ENCODE results near the gene PDE4B. TPM values are rescaled to one million over a fixed set of nuclear protein-coding genes. Genes with fewer than 3 reads are reported as not detected.

PDE4B gene
- total RNA-seq, 1 donor = 26.9 TPM

DNA sequence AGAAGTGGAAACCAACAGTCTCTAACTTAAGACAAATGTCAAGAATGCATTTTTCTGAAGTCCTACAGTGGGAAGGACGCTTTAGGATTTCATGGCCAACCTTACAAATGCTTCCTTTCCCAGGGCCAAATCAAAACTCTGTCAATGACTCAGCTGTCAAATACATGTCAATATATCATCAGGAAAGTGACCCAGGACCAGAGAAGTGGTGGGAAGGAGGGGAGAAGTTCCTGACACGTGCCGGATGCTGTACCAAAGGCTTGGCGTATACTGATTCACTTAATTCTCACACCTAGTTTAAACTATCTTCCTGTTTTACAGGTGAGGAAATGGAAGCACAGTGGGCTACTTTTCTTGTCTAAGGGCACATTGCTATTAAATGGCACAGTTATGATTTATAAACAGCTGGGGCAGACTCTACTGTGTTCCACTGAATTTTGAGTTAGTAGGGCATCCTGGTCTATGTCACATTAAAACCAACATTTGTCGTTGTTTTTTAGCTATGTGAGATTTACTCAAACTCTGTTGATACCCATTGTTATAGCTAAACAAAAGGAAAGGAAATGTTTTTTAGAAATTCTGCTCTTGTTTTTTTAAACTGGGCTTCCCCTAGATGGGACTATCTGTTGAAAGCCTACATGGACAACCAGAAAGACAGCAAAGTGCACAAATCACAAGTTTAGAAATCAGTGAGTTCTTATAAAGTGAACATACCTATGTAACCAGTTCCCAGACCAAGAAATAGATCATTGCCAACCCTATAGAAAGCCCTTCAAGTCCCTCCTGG lies 533.1 kb downstream of the PDE4B start:
- DNase-seq (ENCODE audit: low read depth in 2 of 3, low spot score in 2 of 3) = no peak

DNA sequence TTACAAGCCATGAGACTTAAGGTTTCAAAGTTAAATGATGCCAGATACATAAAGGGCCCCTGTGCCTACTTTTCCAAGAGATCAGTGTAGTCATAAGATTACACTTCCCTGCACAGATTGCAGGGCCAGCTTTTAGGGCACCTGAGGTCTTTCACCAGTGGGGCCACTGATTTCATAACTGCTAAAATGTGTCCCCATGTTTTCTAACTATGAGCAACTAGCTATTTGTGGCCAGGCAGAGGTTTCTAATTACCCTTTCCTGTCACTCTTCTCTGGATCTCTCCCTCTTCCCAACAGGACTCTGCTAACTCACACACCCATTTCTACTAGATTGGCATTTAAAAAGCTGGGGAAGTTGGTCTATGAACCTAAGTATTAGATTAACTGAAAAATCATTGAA lies 534.2 kb downstream of the PDE4B start:
- no peak for DNase-seq (ENCODE audit: low read depth in 2 of 3, low spot score in 2 of 3)

DNA sequence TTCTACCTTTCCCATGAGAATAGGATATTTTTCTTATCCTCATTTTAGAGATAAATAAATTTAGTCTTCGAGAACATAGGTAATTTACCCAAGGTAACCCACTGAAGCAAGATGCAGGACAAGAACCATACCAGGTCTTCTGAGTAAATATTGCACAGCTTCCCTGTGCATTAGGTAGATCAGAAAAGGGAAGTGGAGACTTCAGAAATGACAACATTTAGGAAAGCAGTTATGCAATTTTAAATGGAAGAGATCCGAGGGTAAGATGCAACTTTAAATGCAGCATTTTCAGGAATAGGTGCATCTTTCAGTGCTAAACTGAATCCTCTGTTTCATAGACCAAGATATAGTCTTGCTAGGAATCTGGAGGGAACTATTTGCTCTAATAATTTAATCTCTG lies 534.9 kb downstream of the PDE4B start:
- no peak for DNase-seq (ENCODE audit: low read depth in 2 of 3, low spot score in 2 of 3)

DNA sequence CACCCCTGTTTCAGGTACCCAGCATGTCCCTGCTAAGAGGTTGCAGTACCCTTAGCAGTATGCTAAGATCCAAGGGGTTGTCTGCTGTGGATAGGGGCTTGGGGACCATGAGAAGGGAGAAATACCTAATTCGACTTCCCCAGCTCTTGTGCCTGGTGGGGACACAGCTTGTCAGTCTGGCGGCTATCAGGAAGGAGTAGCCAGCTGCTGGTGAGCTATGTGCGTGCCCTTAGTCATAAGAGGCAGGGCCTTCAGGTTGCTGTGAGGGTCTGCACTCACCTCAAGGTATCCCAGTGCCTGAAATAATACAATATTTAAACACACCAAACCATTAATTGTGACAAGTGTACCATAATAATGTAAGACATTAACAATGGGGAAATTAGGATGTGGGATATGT lies 536.2 kb downstream of the PDE4B start:
- no peak for DNase-seq (ENCODE audit: low read depth in 2 of 3, low spot score in 2 of 3)

DNA sequence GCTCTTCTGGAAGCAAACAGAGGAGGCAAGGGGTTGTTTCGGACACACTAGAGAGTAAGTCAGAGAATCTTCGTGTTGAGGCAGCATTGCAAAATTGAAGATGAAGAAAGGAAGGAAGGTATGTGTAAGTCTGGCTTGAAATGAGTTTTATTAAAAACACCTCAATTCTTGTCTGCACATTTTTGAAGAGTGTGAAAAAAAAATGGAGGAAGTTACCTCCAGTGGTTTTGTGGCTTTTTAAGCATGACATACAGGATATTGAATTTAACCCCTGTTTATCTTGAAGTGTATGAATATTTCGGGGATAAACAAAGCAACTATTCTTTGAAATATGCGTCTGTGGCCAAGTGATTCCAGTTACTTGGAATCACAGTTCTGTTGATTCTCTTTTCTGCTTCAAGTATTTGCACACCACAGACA lies 538.0 kb downstream of the PDE4B start:
- DNase-seq (ENCODE audit: low read depth in 2 of 3, low spot score in 2 of 3) = peak in 2 of 3 donors; percentile 61 to 80

DNA sequence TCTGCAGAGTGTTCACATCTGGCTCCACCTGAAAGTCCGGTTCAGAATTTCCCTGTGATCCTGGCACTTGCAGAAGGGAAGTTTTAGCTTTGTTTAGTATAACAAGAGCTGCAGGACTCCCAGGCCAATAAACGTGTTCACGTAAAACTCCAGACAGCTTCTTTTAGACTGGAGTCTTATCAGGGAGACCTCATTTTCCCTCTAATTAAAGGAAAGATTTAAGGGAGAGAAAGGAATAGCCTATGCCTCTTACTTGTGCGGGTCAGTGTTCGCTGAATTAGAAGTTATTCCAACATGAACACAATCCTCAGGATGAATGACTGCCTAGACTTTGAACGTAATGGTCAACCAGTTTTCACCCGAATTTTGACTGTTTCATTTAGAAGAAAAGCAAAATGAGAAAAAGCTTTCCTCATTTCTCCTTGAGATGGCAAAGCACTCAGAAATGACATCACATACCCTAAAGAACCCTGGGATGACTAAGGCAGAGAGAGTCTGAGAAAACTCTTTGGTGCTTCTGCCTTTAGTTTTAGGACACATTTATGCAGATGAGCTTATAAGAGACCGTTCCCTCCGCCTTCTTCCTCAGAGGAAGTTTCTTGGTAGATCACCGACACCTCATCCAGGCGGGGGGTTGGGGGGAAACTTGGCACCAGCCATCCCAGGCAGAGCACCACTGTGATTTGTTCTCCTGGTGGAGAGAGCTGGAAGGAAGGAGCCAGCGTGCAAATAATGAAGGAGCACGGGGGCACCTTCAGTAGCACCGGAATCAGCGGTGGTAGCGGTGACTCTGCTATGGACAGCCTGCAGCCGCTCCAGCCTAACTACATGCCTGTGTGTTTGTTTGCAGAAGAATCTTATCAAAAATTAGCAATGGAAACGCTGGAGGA lies 539.2 kb downstream of the PDE4B start:
- peak in 2 of 3 donors; percentile 50 to 57 for DNase-seq (ENCODE audit: low read depth in 2 of 3, low spot score in 2 of 3)

DNA sequence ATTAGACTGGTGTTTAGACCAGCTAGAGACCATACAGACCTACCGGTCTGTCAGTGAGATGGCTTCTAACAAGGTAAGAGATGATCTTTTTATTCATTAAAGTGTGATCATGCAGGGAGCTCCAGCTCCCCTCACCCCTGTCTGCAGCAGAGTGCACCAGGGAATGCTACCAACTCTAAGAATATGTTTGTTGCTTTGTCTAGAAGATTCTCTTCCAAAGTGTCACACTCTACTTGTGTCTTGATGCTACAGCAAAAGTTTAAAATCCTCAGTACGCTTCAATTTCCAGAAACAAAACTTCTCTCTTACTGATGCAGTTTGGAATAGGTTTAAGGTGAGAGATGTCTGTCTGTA lies 539.8 kb downstream of the PDE4B start:
- DNase-seq (ENCODE audit: low read depth in 2 of 3, low spot score in 2 of 3) = no peak

DNA sequence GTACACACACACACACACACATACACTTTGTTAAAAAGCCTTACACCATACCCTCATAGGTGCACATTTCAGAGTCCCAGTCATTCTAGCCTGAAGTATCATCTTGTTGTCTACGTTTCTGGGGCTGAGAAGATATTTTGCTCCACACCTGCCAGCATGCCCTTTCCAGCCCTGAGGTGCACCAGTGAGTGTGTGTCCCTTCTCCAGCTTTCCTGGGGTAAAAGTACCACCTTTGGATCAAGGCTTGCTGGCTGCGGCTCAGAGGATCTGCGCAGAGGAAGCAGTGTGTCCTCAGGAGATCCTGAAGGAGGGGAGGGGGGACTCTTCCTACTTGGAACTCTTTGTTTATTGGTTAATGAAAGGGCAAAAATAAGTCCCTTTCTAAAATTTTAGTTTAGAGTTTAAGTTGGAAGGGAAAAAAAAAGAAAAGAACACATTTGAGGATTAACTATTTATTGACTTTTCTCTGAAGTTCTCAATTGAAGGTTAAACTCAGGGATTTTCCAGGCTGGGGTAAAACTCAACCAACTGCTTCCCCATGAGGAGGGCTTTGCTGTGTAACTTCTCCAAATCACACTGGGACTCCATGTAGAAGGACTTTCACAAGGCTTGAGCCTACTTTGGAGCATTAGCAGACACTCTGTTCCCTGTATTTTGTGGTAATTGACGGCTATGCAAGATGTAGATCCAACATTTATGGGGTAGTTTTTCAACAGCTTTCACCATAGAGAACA lies 540.9 kb downstream of the PDE4B start:
- no peak for DNase-seq (ENCODE audit: low read depth in 2 of 3, low spot score in 2 of 3)

DNA sequence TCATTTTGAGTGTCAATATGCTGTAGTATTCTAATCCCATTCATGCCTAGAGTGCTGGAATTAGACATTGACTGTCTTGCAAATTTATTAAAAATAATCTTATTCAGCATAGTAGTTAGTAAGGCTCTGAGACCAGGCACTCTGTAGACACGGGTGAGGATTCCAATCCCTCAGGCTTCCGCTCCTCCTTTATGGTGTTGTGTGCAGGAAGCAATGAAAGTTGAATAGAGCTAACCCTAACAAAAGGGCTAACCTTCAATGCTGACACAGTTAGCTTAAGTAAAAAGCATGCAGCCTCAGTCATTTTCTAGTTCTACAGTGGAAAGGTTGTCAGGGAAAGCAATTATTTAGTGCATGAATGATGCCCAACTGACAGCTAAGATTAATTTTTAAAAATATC lies 541.6 kb downstream of the PDE4B start:
- DNase-seq (ENCODE audit: low read depth in 2 of 3, low spot score in 2 of 3) = no peak

DNA sequence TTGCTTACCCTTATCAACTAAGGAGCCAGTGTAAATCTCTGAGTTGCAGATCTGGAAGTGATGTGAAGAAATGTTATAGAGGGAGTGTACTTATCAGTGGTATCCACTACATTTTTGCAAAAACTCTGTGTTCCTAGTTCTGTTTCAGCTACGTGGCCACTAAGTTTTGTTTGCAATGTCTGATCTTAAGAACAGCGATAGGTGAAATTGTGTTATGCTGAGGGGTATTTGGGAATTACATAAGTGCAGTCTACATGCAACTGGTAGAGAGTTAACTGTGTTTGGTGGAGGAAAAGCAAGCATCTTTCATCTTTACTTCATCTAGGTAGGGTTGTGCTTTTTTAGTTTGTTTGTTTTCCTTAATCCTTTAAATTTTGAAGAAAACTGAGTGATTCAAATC lies 542.4 kb downstream of the PDE4B start:
- no peak for DNase-seq (ENCODE audit: low read depth in 2 of 3, low spot score in 2 of 3)

DNA sequence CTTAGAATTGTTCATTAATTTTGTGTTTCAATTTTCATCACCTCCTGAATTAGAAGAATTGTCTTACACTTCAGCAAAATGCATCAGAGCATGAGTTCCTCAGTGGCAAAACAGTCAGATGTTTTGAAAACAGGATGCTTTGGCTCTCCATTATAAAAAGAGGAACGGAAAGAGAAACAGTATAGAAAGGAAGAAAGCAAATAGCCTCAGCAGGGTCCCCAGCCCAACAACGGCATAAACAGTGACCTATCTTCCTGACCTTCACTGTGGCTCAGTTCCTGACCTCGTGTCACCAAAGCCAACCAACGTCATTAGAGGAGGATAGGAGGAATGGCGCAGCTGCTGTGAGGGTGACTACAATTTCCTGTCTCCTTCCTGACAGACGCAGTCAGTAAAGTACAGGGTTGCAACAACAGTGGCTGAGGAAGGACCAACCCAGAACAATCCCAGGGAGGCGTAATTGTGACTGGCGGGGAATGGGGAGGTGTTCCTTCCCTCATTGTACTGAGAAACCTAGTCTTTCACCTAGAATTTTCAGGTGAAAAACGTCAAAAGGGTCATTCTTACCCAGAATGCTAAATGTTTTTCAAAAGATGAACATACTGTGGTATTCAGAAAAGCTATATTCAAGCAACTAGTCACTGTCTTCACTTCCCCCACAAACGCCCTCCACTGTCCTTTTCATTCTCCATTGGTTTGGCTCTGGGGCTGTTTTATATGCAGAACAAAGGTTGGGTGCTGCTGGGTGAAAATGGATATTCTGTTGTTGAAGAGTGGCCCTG lies 543.4 kb downstream of the PDE4B start:
- peak; percentile 68 to 96 (median 94) for DNase-seq (ENCODE audit: low read depth in 2 of 3, low spot score in 2 of 3)

DNA sequence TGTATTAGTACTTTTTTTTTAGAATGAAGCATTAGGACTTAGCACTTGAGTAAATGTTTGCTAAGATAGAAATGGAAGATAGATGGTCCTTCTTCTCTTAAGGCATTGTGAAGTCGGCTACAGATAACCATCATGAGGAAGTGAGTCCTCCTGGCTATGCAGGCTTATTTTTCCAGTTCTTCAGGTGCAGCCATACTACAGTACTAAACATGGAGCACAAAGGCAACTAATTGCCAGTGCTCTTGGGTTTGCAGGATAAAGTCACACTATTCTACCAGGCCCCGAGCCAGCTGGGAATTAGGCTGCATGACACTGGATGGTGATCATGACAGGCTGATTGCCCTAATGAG lies 543.9 kb downstream of the PDE4B start:
- no peak for DNase-seq (ENCODE audit: low read depth in 2 of 3, low spot score in 2 of 3)

DNA sequence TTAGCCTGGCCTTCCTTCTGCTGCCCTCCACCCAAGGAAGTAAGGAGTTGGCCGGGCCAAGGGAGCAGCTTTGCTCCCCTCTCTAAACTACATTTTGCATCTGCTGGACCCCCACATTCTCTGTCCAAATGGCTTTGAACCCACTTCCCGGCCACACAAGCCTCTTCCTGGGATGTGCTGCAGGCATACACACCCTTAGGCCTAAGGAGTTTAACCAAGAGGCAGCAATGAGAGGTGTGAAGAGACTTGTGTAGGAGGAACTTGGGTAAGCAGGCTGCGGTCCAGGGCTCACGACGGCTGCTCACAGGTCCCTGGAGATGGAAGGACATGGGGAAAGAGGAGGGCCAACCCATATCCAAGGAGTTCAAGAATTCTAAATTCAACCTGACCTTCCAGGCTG lies 544.6 kb downstream of the PDE4B start:
- no peak for DNase-seq (ENCODE audit: low read depth in 2 of 3, low spot score in 2 of 3)

DNA sequence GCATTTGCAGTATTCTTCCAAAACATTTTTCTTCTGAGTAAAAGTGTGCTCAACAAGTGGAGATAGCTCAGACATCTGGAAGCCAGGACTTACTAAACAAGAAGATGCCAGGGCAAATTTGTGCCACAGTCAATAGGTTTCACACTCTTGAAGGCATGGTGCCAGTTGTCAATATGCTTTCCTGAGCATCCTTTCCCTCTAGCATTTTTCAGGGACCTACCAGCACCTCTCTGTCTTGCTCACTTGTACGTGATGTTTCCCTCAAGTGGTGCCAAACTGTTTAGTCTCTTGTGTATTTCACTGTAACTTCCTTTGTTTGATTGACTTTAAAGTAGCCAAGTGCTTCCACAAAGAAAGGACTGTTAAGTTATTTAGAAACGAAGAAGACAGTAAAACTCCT lies 547.2 kb downstream of the PDE4B start:
- DNase-seq (ENCODE audit: low read depth in 2 of 3, low spot score in 2 of 3) = peak in 1 of 3 donors; percentile 42

DNA sequence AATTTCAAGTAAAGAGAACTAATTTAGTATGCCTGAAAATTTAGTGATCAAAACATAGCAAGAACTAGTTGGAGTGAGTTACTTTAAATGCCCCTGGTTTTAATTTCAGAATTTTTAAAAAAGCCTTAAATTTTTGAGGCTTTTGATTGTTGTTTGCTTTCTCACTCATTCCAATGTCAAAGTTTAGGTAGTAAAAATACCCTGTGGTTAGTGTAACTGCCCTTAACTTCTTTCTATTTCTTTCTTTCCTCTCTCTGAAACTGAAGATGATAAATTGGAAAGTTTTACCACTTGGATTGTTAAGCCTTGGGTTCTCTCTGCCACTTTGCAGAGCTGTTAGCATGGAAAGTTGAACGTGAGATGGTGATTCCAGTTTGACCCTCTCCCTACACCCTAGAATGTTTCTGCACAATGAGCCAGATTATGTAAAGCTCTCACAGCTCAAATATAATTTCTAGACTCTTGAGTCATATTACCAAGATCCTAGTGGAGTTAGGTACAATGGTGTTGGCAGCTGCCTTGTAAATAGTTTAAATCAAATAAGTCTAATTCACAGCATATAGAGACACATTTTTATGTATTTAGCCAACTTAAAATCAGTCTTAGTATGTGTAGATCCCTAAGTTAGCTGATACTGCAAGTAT lies 548.9 kb downstream of the PDE4B start:
- DNase-seq (ENCODE audit: low read depth in 2 of 3, low spot score in 2 of 3) = no peak

DNA sequence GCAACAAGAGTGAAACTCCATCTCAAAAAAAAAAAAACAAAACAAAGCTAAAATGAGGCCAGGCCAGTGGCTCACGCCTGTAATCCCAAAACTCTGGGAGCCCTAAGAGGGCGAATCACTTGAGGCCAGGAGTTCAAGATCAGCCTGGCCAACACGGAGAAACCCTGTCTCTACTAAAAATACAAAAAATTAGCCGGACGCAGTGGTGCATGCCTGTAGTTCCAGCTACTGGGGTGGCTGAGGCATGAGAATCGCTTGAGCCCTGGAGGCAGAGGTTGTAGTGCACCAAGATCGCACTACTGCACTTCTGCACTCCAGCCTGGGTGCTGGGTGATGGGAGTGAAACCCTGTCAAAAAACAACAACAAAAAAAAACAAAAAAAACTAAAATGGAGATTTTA lies 550.0 kb downstream of the PDE4B start:
- DNase-seq (ENCODE audit: low read depth in 2 of 3, low spot score in 2 of 3) = no peak

DNA sequence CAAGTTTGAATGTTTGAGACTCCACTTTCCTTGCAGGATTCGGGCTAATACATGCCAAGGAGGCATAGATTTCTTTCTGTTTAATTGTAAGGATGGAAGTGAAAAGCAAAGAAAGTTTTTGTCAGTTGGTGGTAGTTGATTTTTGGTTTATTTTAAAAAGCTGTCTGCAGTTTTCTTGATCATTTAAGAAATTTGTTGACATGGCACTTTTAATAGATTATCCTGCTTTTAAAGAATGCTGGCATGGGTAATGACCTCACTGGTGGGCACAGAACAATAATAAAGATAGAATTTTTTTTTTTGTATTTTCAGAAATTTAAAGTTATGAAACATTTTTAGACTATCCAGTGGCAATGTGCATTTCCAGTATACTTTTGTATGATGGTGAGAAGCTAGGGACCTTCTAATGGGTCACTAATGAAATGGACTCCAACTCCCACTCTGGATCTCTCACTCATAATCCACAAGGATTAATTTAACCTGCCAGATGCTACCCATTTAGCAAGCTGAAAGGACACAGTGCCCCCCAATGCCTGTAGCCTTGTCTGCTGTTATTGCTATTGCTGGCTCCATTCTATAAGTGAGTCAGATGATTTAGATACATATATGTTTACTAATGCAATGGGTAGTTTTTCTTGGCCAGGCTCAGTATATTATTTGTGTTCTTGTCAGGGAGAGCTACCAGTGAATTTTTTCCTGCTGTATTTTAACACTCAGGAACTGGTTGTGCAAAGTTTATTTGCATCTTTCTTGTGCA lies 551.1 kb downstream of the PDE4B start:
- DNase-seq (ENCODE audit: low read depth in 2 of 3, low spot score in 2 of 3) = no peak

DNA sequence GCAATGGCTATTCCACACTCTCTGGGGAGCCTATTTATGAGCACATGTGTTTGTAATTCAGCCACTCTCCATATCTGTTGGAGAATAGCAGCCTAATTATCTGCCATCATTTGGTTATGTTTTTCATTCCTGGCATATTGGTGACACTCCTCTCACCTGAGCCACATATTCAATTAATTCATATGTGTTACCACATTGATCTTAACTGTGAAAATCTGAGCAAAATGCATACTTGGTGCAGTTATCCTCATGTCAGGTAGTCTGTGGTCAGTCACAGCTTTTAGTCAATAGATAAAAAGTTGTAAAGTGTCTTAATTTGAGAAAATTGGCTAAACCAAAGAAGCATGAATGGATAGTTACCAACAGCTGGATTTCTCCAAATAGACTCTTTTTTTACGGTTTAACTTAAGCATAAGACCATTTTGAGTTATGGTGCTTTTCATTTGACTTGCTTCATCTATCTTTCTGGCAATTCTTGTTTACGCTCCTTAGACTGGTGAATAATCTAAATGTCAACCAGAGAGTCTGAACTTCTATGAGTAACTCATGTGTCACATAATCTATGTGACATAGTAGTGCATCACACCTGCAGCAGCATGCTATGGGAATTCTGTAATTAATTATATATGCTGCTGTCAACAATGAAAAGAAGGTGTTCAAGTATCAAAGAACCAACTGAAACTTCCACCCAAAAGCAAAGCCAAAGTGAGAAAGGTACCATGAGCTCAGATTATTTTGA lies 553.5 kb downstream of the PDE4B start:
- no peak for DNase-seq (ENCODE audit: low read depth in 2 of 3, low spot score in 2 of 3)

DNA sequence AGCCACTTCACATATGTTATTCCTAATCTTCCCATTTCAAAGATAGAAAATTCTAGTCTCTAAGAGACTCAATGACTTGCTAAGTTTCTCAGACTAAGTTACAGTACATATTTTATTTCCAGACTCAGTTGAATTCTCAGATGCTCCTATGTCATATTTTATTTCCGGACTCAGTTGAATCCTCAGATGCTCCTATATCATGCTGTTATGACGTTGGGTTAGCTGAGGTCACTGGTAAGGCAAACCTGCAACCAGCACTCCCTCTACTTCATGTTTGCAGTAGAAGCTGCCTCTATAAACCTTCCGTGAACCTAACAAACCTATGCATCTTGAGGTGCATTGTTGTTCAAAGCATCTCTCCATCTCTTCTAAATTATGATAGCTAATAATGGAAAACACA lies 554.2 kb downstream of the PDE4B start:
- no peak for DNase-seq (ENCODE audit: low read depth in 2 of 3, low spot score in 2 of 3)

Data from hematopoietic multipotent progenitor cell (in vitro differentiated cells).